ENCODE measurements around the gene GJA9. TPM values are rescaled to one million over a fixed set of nuclear protein-coding genes. Genes with fewer than 3 reads are reported as not detected.

The GJA9 gene
- polyA plus RNA-seq, 1 donor, result 0.76 TPM

- no peak for DNase-seq
Observed at GRCh38 chr1:38831731-38832369, 49.5 kb downstream of the GJA9 start.

GRCh38 chr1:38829368-38829767 lies 52.0 kb downstream of the GJA9 start:
- DNase-seq, result no peak

GRCh38 chr1:38827318-38827717 lies 54.1 kb downstream of the GJA9 start:
- DNase-seq, result no peak

GRCh38 chr1:38826886-38827285 lies 54.5 kb downstream of the GJA9 start:
- no peak for DNase-seq

- DNase-seq, result no peak
Observed at GRCh38 chr1:38826262-38826661, 55.1 kb downstream of the GJA9 start.

Other genes starting within 250 kb of the GJA9 start
- 38.6 TPM for gene RRAGC, start 21.8 kb downstream of the GJA9 start, polyA plus RNA-seq (ENCODE audit: insufficient read length)
- 31.5 TPM for gene MYCBP, start 8.2 kb downstream of the GJA9 start, polyA plus RNA-seq (ENCODE audit: insufficient read length)
- 1.4 TPM for gene RHBDL2, start 60.2 kb upstream of the GJA9 start, polyA plus RNA-seq (ENCODE audit: insufficient read length)
- 122 TPM for gene AKIRIN1, start 109.7 kb upstream of the GJA9 start, polyA plus RNA-seq (ENCODE audit: insufficient read length)
- gene NDUFS5, start 144.8 kb upstream of the GJA9 start, polyA plus RNA-seq (ENCODE audit: insufficient read length), result 249 TPM

Measured in left kidney (tissue), 2 donors.